Measurements from ENCODE around the gene KRT40.

- TF ChIP-seq, protein P1, sequence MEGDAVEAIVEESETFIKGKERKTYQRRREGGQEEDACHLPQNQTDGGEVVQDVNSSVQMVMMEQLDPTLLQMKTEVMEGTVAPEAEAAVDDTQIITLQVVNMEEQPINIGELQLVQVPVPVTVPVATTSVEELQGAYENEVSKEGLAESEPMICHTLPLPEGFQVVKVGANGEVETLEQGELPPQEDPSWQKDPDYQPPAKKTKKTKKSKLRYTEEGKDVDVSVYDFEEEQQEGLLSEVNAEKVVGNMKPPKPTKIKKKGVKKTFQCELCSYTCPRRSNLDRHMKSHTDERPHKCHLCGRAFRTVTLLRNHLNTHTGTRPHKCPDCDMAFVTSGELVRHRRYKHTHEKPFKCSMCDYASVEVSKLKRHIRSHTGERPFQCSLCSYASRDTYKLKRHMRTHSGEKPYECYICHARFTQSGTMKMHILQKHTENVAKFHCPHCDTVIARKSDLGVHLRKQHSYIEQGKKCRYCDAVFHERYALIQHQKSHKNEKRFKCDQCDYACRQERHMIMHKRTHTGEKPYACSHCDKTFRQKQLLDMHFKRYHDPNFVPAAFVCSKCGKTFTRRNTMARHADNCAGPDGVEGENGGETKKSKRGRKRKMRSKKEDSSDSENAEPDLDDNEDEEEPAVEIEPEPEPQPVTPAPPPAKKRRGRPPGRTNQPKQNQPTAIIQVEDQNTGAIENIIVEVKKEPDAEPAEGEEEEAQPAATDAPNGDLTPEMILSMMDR (IDR thresholded peaks at IDR 0.05; ENCODE audit: control extremely low read depth in 1 of 3, insufficient read depth in 1 of 3, low read depth in 1 of 3, low read length in 3 of 3) = no peak
- no peak for TF ChIP-seq CHD2 (IDR thresholded peaks at IDR 0.05; ENCODE audit: low read length)
- no peak for TF ChIP-seq POLR2A (IDR thresholded peaks at IDR 0.05; ENCODE audit: control extremely low read depth in 1 of 2, low read depth in 2 of 2, low read length in 2 of 2)
- no peak for TF ChIP-seq YY1 (IDR thresholded peaks at IDR 0.05; ENCODE audit: low read depth, low read length)
- TF ChIP-seq GTF2F1 (IDR thresholded peaks at IDR 0.05; ENCODE audit: borderline replicate concordance, low read depth, low read length) = no peak
- no peak for TF ChIP-seq EZH2 (IDR thresholded peaks at IDR 0.05; ENCODE audit: low read depth, low read length, severe bottlenecking)
- no peak for TF ChIP-seq HDAC6 (IDR thresholded peaks at IDR 0.05; ENCODE audit: low read depth, low read length)
- TF ChIP-seq KDM5A (IDR thresholded peaks at IDR 0.05; ENCODE audit: low read length) = no peak
- no peak for TF ChIP-seq TAF1 (IDR thresholded peaks at IDR 0.05; ENCODE audit: low read depth, low read length)
- no peak for TF ChIP-seq JUND (IDR thresholded peaks at IDR 0.05; ENCODE audit: low read length)
- no peak for TF ChIP-seq NRF1 (IDR thresholded peaks at IDR 0.05; ENCODE audit: low read depth, low read length)
- TF ChIP-seq CREB1 (IDR thresholded peaks at IDR 0.05) = no peak
- no peak for TF ChIP-seq KDM1A (IDR thresholded peaks at IDR 0.05; ENCODE audit: borderline replicate concordance, low read length)
These were observed 32.6 kb upstream of the KRT40 start for GRCh38 chr17:41016578-41017215.

Data from H1 (cell line).